ENCODE results near the gene TLR6. TPM values are rescaled to one million over a fixed set of nuclear protein-coding genes. Genes with fewer than 3 reads are reported as not detected.

Gene TLR6
- total RNA-seq, 1 donor from 2014 or later, result 8.3 TPM

DNA sequence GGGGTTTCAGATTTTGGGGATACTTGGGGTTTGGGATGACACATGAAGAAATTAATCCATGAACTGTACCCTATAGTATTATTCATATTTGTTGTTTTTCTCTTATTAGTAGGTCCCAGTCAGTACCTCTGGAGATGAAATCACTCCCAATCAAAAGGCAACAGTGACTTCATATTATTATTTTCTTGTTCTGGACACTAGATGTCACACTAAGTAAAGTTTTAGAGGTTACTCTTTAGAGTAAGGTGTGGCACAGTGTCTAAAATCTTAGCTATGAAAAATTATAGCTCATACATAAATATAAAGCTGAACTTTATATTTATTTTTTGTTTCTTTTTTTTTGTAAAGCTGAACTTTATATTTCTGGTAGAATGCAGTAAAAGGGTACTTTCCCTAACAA lies 46.1 kb upstream of the TLR6 start:
- Histone ChIP-seq H3K27me3 (no peaks in the 10 kb centered on the region), H3K9me3 (no peaks in the 10 kb centered on the region), H3K4me3 (no peak overlapping the region), H3K27ac (no peak overlapping the region), H3K4me1 (no peaks in the 10 kb centered on the region), H3K36me3 (peaks cover 0 to 21% of the 10 kb centered on the region in 2 donors)
- no peak for TF ChIP-seq CTCF (IDR thresholded peaks at IDR 0.05)
- no peak for TF ChIP-seq POLR2AphosphoS5 (IDR thresholded peaks at IDR 0.05; ENCODE audit: insufficient read depth in 1 of 2, low read depth in 1 of 2)
- no peak for TF ChIP-seq POLR2A (IDR thresholded peaks at IDR 0.05)
- intact Hi-C loops (cut with DNase I), result loop anchor here (5.0 kb wide), 1 partner anchor 235 kb away; no protein-coding TSS in a partner anchor
- no peak for DNase-seq (ENCODE audit: extremely low spot score in 2 of 2)

- intact Hi-C loops (cut with DNase I), result loop anchor here (5.0 kb wide), 1 partner anchor 235 kb away; no protein-coding TSS in a partner anchor
- Histone ChIP-seq H3K4me3 (no peak overlapping the region), H3K27me3 (no peaks in the 10 kb centered on the region), H3K36me3 (peaks cover 0 to 23% of the 10 kb centered on the region in 2 donors), H3K27ac (no peak overlapping the region), H3K9me3 (no peaks in the 10 kb centered on the region), H3K4me1 (peaks cover 4% of the 10 kb centered on the region)
- no peak for TF ChIP-seq POLR2AphosphoS5 (IDR thresholded peaks at IDR 0.05; ENCODE audit: insufficient read depth in 1 of 2, low read depth in 1 of 2)
- no peak for DNase-seq (ENCODE audit: extremely low spot score in 2 of 2)
Measured at GRCh38 chr4:38902221-38902620, 45.6 kb upstream of the TLR6 start.

DNA sequence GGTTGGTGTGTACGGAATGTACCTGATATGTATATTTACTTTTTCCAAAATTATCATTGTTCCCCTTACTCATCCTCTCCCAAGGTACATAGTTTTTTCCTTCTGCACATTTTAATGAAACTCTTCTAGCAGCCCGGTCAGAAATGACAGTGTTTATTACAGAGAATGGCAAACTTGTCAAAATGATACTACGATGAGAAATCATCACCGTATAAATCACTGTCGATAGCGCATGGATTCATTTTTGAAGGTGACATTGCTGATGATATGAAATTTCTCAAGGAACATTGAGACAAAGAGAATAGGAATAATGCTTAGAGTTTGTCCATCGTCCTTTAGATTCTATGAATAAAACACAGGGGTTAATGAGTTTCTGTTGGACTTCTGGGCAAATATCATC lies 41.6 kb upstream of the TLR6 start:
- Histone ChIP-seq H3K4me1 (peaks cover 15% of the 10 kb centered on the region), H3K9me3 (no peaks in the 10 kb centered on the region), H3K36me3 (peaks cover 0 to 35% of the 10 kb centered on the region in 2 donors), H3K4me3 (no peak overlapping the region), H3K27me3 (no peaks in the 10 kb centered on the region), H3K27ac (no peak overlapping the region)
- DNase-seq (ENCODE audit: extremely low spot score in 2 of 2), result no peak
- intact Hi-C loops (cut with DNase I), result no loop called here
- TF ChIP-seq POLR2A (IDR thresholded peaks at IDR 0.05) (no peak), POLR2AphosphoS5 (IDR thresholded peaks at IDR 0.05; ENCODE audit: insufficient read depth in 1 of 2, low read depth in 1 of 2) (no peak), CTCF (IDR thresholded peaks at IDR 0.05) (no peak)

DNA sequence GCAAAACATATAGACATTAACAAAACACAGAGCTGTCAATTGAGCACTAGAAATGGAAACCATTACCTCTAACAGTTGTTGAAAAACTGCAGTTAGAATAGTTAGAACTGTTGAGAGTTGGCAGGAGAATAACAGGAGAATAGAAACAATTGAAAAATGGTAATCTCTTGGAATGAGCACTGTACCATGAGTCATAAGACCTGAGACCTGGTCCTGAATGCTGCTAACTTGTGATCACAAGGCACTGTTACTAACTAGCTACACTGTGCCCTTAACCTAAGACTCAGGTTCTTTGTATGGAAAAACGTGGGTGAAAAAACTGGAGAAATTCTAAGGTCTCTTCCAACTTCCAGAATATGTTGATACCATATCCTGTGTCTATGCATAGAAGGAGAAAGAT lies 40.3 kb upstream of the TLR6 start:
- no peak for DNase-seq (ENCODE audit: extremely low spot score in 2 of 2)
- no peak for TF ChIP-seq POLR2AphosphoS5 (IDR thresholded peaks at IDR 0.05; ENCODE audit: insufficient read depth in 1 of 2, low read depth in 1 of 2)
- TF ChIP-seq POLR2A (IDR thresholded peaks at IDR 0.05), result no peak
- TF ChIP-seq CTCF (IDR thresholded peaks at IDR 0.05), result no peak
- intact Hi-C loops (cut with DNase I), result no loop called here
- Histone ChIP-seq H3K9me3 (no peaks in the 10 kb centered on the region), H3K27me3 (no peaks in the 10 kb centered on the region), H3K4me3 (no peak overlapping the region), H3K36me3 (peaks cover 0 to 45% of the 10 kb centered on the region in 2 donors), H3K4me1 (peaks cover 15% of the 10 kb centered on the region), H3K27ac (no peak overlapping the region)

GRCh38 chr4:38894322-38894982 lies 37.8 kb upstream of the TLR6 start:
- no peaks in the 10 kb centered on the region for H3K9me3 ChIP-seq
- H3K4me3 ChIP-seq, result no peak overlapping the region
- no peak for DNase-seq (ENCODE audit: extremely low spot score in 2 of 2)
- H3K4me1 ChIP-seq, result peaks cover 21% of the 10 kb centered on the region
- no peaks in the 10 kb centered on the region for H3K27me3 ChIP-seq
- H3K27ac ChIP-seq, result no peak overlapping the region
- H3K36me3 ChIP-seq, result peaks cover 0 to 50% of the 10 kb centered on the region in 2 donors
- TF ChIP-seq POLR2AphosphoS5 (IDR thresholded peaks at IDR 0.05; ENCODE audit: insufficient read depth in 1 of 2, low read depth in 1 of 2), result no peak
- no peak for TF ChIP-seq POLR2A (IDR thresholded peaks at IDR 0.05)
- TF ChIP-seq CTCF (IDR thresholded peaks at IDR 0.05), result no peak
- intact Hi-C loops (cut with DNase I), result no loop called here
